NCI-H1694 (cell line): Measurements from ENCODE around the gene PDK2.

Experiments
- DNase-seq: peaks from one replicate; lab custom pipeline; 2025; lab: John Stamatoyannopoulos, UW

PDK2 gene

GRCh38 chr17:50100921-50101345 is 5.8 kb downstream of the PDK2 start:
- DNase-seq: no peak

- peak; percentile 14 for DNase-seq
Observed at GRCh38 chr17:50101346-50102163, 6.4 kb downstream of the PDK2 start.

GRCh38 chr17:50102164-50102991 is 7.2 kb downstream of the PDK2 start:
- no peak for DNase-seq

- DNase-seq: no peak
Observed at GRCh38 chr17:50103252-50103651, 8.1 kb downstream of the PDK2 start.

- DNase-seq: no peak
Observed at GRCh38 chr17:50103941-50104340, 8.8 kb downstream of the PDK2 start.

GRCh38 chr17:50105811-50106210 is 10.7 kb downstream of the PDK2 start:
- DNase-seq: no peak

- no peak for DNase-seq
Observed at GRCh38 chr17:50106393-50107131, 11.4 kb downstream of the PDK2 start.

- no peak for DNase-seq
Observed at GRCh38 chr17:50107790-50108414, 12.8 kb downstream of the PDK2 start.

- DNase-seq: no peak
Observed at GRCh38 chr17:50108556-50108955, 13.4 kb downstream of the PDK2 start.

GRCh38 chr17:50109207-50109606 is 14.1 kb downstream of the PDK2 start:
- no peak for DNase-seq

GRCh38 chr17:50109785-50110184 is 14.6 kb downstream of the PDK2 start:
- no peak for DNase-seq

- no peak for DNase-seq
Observed at GRCh38 chr17:50110591-50111349, 15.6 kb downstream of the PDK2 start.

GRCh38 chr17:50111673-50112655 is 16.8 kb downstream of the PDK2 start:
- peak; percentile 83 for DNase-seq

- DNase-seq: no peak
Observed at GRCh38 chr17:50112694-50113093, 17.5 kb downstream of the PDK2 start.

GRCh38 chr17:50113624-50114320 is 18.6 kb downstream of the PDK2 start:
- peak; percentile 12 for DNase-seq

- DNase-seq: no peak
Observed at GRCh38 chr17:50114401-50114800, 19.2 kb downstream of the PDK2 start.

- peak; percentile 91 for DNase-seq
Observed at GRCh38 chr17:50114849-50115357, 19.8 kb downstream of the PDK2 start.

GRCh38 chr17:50115756-50116155 is 20.6 kb downstream of the PDK2 start:
- DNase-seq: no peak
